Measurements from ENCODE around the gene LITAF.
"Not testable (repeated sequence)": the region's sequence is repeated elsewhere in the genome, so short reads cannot be mapped to it uniquely, and the experiment has no call there.

Gene LITAF

GRCh38 chr16:11620243-11621003 is 33.7 kb upstream of the LITAF start:
- no peak for DNase-seq (ENCODE audit: low spot score)

- DNase-seq (ENCODE audit: low spot score), result no peak
Measured at GRCh38 chr16:11619327-11619851, 32.7 kb upstream of the LITAF start.

- DNase-seq (ENCODE audit: low spot score), result no peak
Measured at GRCh38 chr16:11618107-11618717, 31.5 kb upstream of the LITAF start.

- no peak for DNase-seq (ENCODE audit: low spot score)
Measured at GRCh38 chr16:11615748-11616447, 29.2 kb upstream of the LITAF start.

GRCh38 chr16:11614587-11615175 is 28.0 kb upstream of the LITAF start:
- DNase-seq (ENCODE audit: low spot score), result no peak

GRCh38 chr16:11613381-11614303 is 26.9 kb upstream of the LITAF start:
- DNase-seq (ENCODE audit: low spot score), result no peak

GRCh38 chr16:11612665-11613025 is 25.9 kb upstream of the LITAF start:
- no peak for DNase-seq (ENCODE audit: low spot score)

- DNase-seq (ENCODE audit: low spot score), result no peak
Measured at GRCh38 chr16:11611871-11612664, 25.3 kb upstream of the LITAF start.

GRCh38 chr16:11610580-11610979 is 23.9 kb upstream of the LITAF start:
- DNase-seq (ENCODE audit: low spot score), result no peak

- no peak for DNase-seq (ENCODE audit: low spot score)
Measured at GRCh38 chr16:11610121-11610505, 23.4 kb upstream of the LITAF start.

- no peak for DNase-seq (ENCODE audit: low spot score)
Measured at GRCh38 chr16:11609474-11610120, 22.9 kb upstream of the LITAF start.

- DNase-seq (ENCODE audit: low spot score), result no peak
Measured at GRCh38 chr16:11605891-11606290, 19.2 kb upstream of the LITAF start.

- DNase-seq (ENCODE audit: low spot score), result no peak
Measured at GRCh38 chr16:11605564-11605886, 18.8 kb upstream of the LITAF start.

- no peak for DNase-seq (ENCODE audit: low spot score)
Measured at GRCh38 chr16:11604783-11605563, 18.3 kb upstream of the LITAF start.

GRCh38 chr16:11604296-11604695 is 17.6 kb upstream of the LITAF start:
- DNase-seq (ENCODE audit: low spot score), result not testable (repeated sequence)

GRCh38 chr16:11603331-11603750 is 16.6 kb upstream of the LITAF start:
- DNase-seq (ENCODE audit: low spot score), result no peak

- no peak for DNase-seq (ENCODE audit: low spot score)
Measured at GRCh38 chr16:11602321-11602720, 15.6 kb upstream of the LITAF start.

GRCh38 chr16:11601911-11602310 is 15.2 kb upstream of the LITAF start:
- no peak for DNase-seq (ENCODE audit: low spot score)

GRCh38 chr16:11601425-11601824 is 14.7 kb upstream of the LITAF start:
- DNase-seq (ENCODE audit: low spot score), result no peak

- no peak for DNase-seq (ENCODE audit: low spot score)
Measured at GRCh38 chr16:11599579-11599978, 12.9 kb upstream of the LITAF start.

All from RKO (cell line).